ENCODE data around the gene SRL.

Gene SRL

GRCh38 chr16:4249530-4250308 is 7.8 kb upstream of the SRL start:
- no peaks in the 10 kb centered on the region for H3K36me3 ChIP-seq (ENCODE audit: insufficient read depth, low read length)
- no peak overlapping the region for H2AFZ ChIP-seq (ENCODE audit: low read length)

GRCh38 chr16:4247460-4247784 is 5.5 kb upstream of the SRL start:
- TF ChIP-seq CTCF (conservative IDR thresholded peaks at IDR 0.05; ENCODE audit: low read length) (no peak), EZH2phosphoT487 (IDR thresholded peaks at IDR 0.05; ENCODE audit: borderline replicate concordance) (no peak)
- H3K4me1 ChIP-seq (ENCODE audit: insufficient read depth, low read length, poor library complexity, severe bottlenecking) = peaks cover 3% of the 10 kb centered on the region
- no peaks in the 10 kb centered on the region for H3K36me3 ChIP-seq (ENCODE audit: insufficient read depth, low read length)
- no peak overlapping the region for H3K4me2 ChIP-seq (ENCODE audit: low read depth, low read length, poor library complexity, severe bottlenecking)
- H3K4me3 ChIP-seq (ENCODE audit: low read length, poor library complexity, severe bottlenecking) = no peak overlapping the region
- no peaks in the 10 kb centered on the region for H3K9me2 ChIP-seq (replicated peaks; ENCODE audit: low read depth, low read length)
- H3K79me2 ChIP-seq (ENCODE audit: insufficient read depth, low read length) = no peaks in the 10 kb centered on the region
- no peak overlapping the region for H2AFZ ChIP-seq (ENCODE audit: low read length)
- no peaks in the 10 kb centered on the region for H3K27me3 ChIP-seq (ENCODE audit: insufficient read depth, low read length, poor library complexity, severe bottlenecking)
- H3F3A ChIP-seq (ENCODE audit: low read depth) = no peaks in the 10 kb centered on the region
- H3K9ac ChIP-seq (ENCODE audit: low read depth, low read length, poor library complexity, severe bottlenecking) = no peak overlapping the region
- no peaks in the 10 kb centered on the region for H3K9me3 ChIP-seq (ENCODE audit: insufficient read depth, low read depth, low read length)
- no peaks in the 10 kb centered on the region for H4K20me1 ChIP-seq (ENCODE audit: insufficient read depth, low read length, poor library complexity, severe bottlenecking)

More at GRCh38 chr16:4249530-4250308, 7.8 kb upstream of the SRL start:
- no peak overlapping the region for H3K9ac ChIP-seq (ENCODE audit: low read depth, low read length, poor library complexity, severe bottlenecking)
- H3K4me3 ChIP-seq (ENCODE audit: low read length, poor library complexity, severe bottlenecking) = no peak overlapping the region
- H3K79me2 ChIP-seq (ENCODE audit: insufficient read depth, low read length) = no peaks in the 10 kb centered on the region
- H3K9me2 ChIP-seq (replicated peaks; ENCODE audit: low read depth, low read length) = no peaks in the 10 kb centered on the region
- no peaks in the 10 kb centered on the region for H4K20me1 ChIP-seq (ENCODE audit: insufficient read depth, low read length, poor library complexity, severe bottlenecking)
- H3K4me1 ChIP-seq (ENCODE audit: insufficient read depth, low read length, poor library complexity, severe bottlenecking) = peaks cover 3% of the 10 kb centered on the region
- H3K9me3 ChIP-seq (ENCODE audit: insufficient read depth, low read depth, low read length) = no peaks in the 10 kb centered on the region
- H3K27me3 ChIP-seq (ENCODE audit: insufficient read depth, low read length, poor library complexity, severe bottlenecking) = no peaks in the 10 kb centered on the region
- TF ChIP-seq CTCF (conservative IDR thresholded peaks at IDR 0.05; ENCODE audit: low read length) (no peak), EZH2phosphoT487 (IDR thresholded peaks at IDR 0.05; ENCODE audit: borderline replicate concordance) (no peak)
- H3F3A ChIP-seq (ENCODE audit: low read depth) = no peaks in the 10 kb centered on the region
- H3K4me2 ChIP-seq (ENCODE audit: low read depth, low read length, poor library complexity, severe bottlenecking) = no peak overlapping the region

GRCh38 chr16:4246777-4247459 is 5.0 kb upstream of the SRL start:
- Histone ChIP-seq H3K9me2 (replicated peaks; ENCODE audit: low read depth, low read length) (no peaks in the 10 kb centered on the region), H3K4me2 (ENCODE audit: low read depth, low read length, poor library complexity, severe bottlenecking) (no peak overlapping the region), H3K36me3 (ENCODE audit: insufficient read depth, low read length) (no peaks in the 10 kb centered on the region), H3K4me1 (ENCODE audit: insufficient read depth, low read length, poor library complexity, severe bottlenecking) (peaks cover 3% of the 10 kb centered on the region), H3K9me3 (ENCODE audit: insufficient read depth, low read depth, low read length) (no peaks in the 10 kb centered on the region), H2AFZ (ENCODE audit: low read length) (no peak overlapping the region), H3K9ac (ENCODE audit: low read depth, low read length, poor library complexity, severe bottlenecking) (peak overlapping the region; percentile 22), H3K4me3 (ENCODE audit: low read length, poor library complexity, severe bottlenecking) (no peak overlapping the region), H3K27me3 (ENCODE audit: insufficient read depth, low read length, poor library complexity, severe bottlenecking) (no peaks in the 10 kb centered on the region), H3K79me2 (ENCODE audit: insufficient read depth, low read length) (no peaks in the 10 kb centered on the region), H4K20me1 (ENCODE audit: insufficient read depth, low read length, poor library complexity, severe bottlenecking) (no peaks in the 10 kb centered on the region), H3F3A (ENCODE audit: low read depth) (no peaks in the 10 kb centered on the region)
- TF ChIP-seq CTCF (conservative IDR thresholded peaks at IDR 0.05; ENCODE audit: low read length) = no peak
- TF ChIP-seq EZH2phosphoT487 (IDR thresholded peaks at IDR 0.05; ENCODE audit: borderline replicate concordance) = no peak
